Measurements from ENCODE around the gene RAPGEF4. TPM values are rescaled to one million over a fixed set of nuclear protein-coding genes. Genes with fewer than 3 reads are reported as not detected.

RAPGEF4 gene
- total and polyA plus RNA-seq, 2 of the 13 experiments (the other 11 are each of a cell fraction or from before 2014, with no cell fraction given): 0.78 to 0.91 TPM

GRCh38 chr2:172888714-172889669, 153.3 kb downstream of the RAPGEF4 start (continued):
- TF ChIP-seq, protein P1, sequence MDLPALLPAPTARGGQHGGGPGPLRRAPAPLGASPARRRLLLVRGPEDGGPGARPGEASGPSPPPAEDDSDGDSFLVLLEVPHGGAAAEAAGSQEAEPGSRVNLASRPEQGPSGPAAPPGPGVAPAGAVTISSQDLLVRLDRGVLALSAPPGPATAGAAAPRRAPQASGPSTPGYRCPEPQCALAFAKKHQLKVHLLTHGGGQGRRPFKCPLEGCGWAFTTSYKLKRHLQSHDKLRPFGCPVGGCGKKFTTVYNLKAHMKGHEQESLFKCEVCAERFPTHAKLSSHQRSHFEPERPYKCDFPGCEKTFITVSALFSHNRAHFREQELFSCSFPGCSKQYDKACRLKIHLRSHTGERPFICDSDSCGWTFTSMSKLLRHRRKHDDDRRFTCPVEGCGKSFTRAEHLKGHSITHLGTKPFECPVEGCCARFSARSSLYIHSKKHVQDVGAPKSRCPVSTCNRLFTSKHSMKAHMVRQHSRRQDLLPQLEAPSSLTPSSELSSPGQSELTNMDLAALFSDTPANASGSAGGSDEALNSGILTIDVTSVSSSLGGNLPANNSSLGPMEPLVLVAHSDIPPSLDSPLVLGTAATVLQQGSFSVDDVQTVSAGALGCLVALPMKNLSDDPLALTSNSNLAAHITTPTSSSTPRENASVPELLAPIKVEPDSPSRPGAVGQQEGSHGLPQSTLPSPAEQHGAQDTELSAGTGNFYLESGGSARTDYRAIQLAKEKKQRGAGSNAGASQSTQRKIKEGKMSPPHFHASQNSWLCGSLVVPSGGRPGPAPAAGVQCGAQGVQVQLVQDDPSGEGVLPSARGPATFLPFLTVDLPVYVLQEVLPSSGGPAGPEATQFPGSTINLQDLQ (CRISPR knock-in tag; IDR thresholded peaks at IDR 0.05): no peak
- TF ChIP-seq NCOR1 (IDR thresholded peaks at IDR 0.05; ENCODE audit: borderline replicate concordance, low read length) (no peak), ZGPAT (CRISPR knock-in tag; IDR thresholded peaks at IDR 0.05) (no peak), ZNF776 (CRISPR knock-in tag; IDR thresholded peaks at IDR 0.05) (no peak), ZC3H4 (CRISPR knock-in tag; IDR thresholded peaks at IDR 0.05; ENCODE audit: borderline replicate concordance) (no peak), SAFB2 (CRISPR knock-in tag; IDR thresholded peaks at IDR 0.05; ENCODE audit: borderline replicate concordance, low read depth) (no peak), HNRNPK (IDR thresholded peaks at IDR 0.05; ENCODE audit: low read depth, low read length, poor library complexity, severe bottlenecking) (no peak)
- TF ChIP-seq, protein P2, sequence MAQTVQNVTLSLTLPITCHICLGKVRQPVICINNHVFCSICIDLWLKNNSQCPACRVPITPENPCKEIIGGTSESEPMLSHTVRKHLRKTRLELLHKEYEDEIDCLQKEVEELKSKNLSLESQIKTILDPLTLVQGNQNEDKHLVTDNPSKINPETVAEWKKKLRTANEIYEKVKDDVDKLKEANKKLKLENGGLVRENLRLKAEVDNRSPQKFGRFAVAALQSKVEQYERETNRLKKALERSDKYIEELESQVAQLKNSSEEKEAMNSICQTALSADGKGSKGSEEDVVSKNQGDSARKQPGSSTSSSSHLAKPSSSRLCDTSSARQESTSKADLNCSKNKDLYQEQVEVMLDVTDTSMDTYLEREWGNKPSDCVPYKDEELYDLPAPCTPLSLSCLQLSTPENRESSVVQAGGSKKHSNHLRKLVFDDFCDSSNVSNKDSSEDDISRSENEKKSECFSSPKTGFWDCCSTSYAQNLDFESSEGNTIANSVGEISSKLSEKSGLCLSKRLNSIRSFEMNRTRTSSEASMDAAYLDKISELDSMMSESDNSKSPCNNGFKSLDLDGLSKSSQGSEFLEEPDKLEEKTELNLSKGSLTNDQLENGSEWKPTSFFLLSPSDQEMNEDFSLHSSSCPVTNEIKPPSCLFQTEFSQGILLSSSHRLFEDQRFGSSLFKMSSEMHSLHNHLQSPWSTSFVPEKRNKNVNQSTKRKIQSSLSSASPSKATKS (CRISPR knock-in tag; IDR thresholded peaks at IDR 0.05): no peak

Data from HepG2 (cell line).